ENCODE results near the gene GSAP.

GSAP gene

GRCh38 chr7:77461842-77462241 is 45.7 kb upstream of the GSAP start:
- H3K27me3 ChIP-seq (ENCODE audit: insufficient read depth, low read depth), result no peaks in the 10 kb centered on the region
- H3K9ac ChIP-seq, result no peak overlapping the region
- H3K4me2 ChIP-seq, result no peak overlapping the region
- no peaks in the 10 kb centered on the region for H3K36me3 ChIP-seq (ENCODE audit: insufficient read depth)
- no peak overlapping the region for H2AFZ ChIP-seq (ENCODE audit: low read depth)
- no peak overlapping the region for H3K4me3 ChIP-seq (IDR thresholded peaks at IDR 0.05; ENCODE audit: insufficient read depth, low read depth, low read length)
- no peaks in the 10 kb centered on the region for H3K79me2 ChIP-seq (ENCODE audit: insufficient read depth, low read depth)
- no peak overlapping the region for H3K27ac ChIP-seq
- TF ChIP-seq CTCF (conservative IDR thresholded peaks at IDR 0.05; ENCODE audit: low read depth, low read length), result no peak
- no peaks in the 10 kb centered on the region for H4K20me1 ChIP-seq (ENCODE audit: insufficient read depth)
- H3K4me1 ChIP-seq (ENCODE audit: low read depth, poor library complexity, severe bottlenecking), result no peaks in the 10 kb centered on the region

GRCh38 chr7:77461246-77461645 is 45.1 kb upstream of the GSAP start:
- H4K20me1 ChIP-seq (ENCODE audit: insufficient read depth), result no peaks in the 10 kb centered on the region
- no peaks in the 10 kb centered on the region for H3K36me3 ChIP-seq (ENCODE audit: insufficient read depth)
- H3K4me1 ChIP-seq (ENCODE audit: low read depth, poor library complexity, severe bottlenecking), result no peaks in the 10 kb centered on the region
- H3K4me2 ChIP-seq, result no peak overlapping the region
- no peaks in the 10 kb centered on the region for H3K79me2 ChIP-seq (ENCODE audit: insufficient read depth, low read depth)
- no peak overlapping the region for H3K9ac ChIP-seq
- no peak for TF ChIP-seq CTCF (conservative IDR thresholded peaks at IDR 0.05; ENCODE audit: low read depth, low read length)
- no peak overlapping the region for H2AFZ ChIP-seq (ENCODE audit: low read depth)
- no peak overlapping the region for H3K27ac ChIP-seq
- H3K27me3 ChIP-seq (ENCODE audit: insufficient read depth, low read depth), result no peaks in the 10 kb centered on the region
- no peak overlapping the region for H3K4me3 ChIP-seq (IDR thresholded peaks at IDR 0.05; ENCODE audit: insufficient read depth, low read depth, low read length)

- no peak overlapping the region for H3K9ac ChIP-seq
- H3K27ac ChIP-seq, result no peak overlapping the region
- no peak overlapping the region for H3K4me3 ChIP-seq (IDR thresholded peaks at IDR 0.05; ENCODE audit: insufficient read depth, low read depth, low read length)
- no peaks in the 10 kb centered on the region for H4K20me1 ChIP-seq (ENCODE audit: insufficient read depth)
- no peak for TF ChIP-seq CTCF (conservative IDR thresholded peaks at IDR 0.05; ENCODE audit: low read depth, low read length)
- no peaks in the 10 kb centered on the region for H3K4me1 ChIP-seq (ENCODE audit: low read depth, poor library complexity, severe bottlenecking)
- no peaks in the 10 kb centered on the region for H3K79me2 ChIP-seq (ENCODE audit: insufficient read depth, low read depth)
- H3K36me3 ChIP-seq (ENCODE audit: insufficient read depth), result no peaks in the 10 kb centered on the region
- no peak overlapping the region for H3K4me2 ChIP-seq
- H2AFZ ChIP-seq (ENCODE audit: low read depth), result no peak overlapping the region
- H3K27me3 ChIP-seq (ENCODE audit: insufficient read depth, low read depth), result no peaks in the 10 kb centered on the region
Measured at GRCh38 chr7:77460057-77460486, 43.9 kb upstream of the GSAP start.

GRCh38 chr7:77459311-77459726 is 43.2 kb upstream of the GSAP start:
- H3K27ac ChIP-seq, result no peak overlapping the region
- H3K4me1 ChIP-seq (ENCODE audit: low read depth, poor library complexity, severe bottlenecking), result no peaks in the 10 kb centered on the region
- H3K4me2 ChIP-seq, result no peak overlapping the region
- no peaks in the 10 kb centered on the region for H4K20me1 ChIP-seq (ENCODE audit: insufficient read depth)
- H2AFZ ChIP-seq (ENCODE audit: low read depth), result no peak overlapping the region
- H3K4me3 ChIP-seq (IDR thresholded peaks at IDR 0.05; ENCODE audit: insufficient read depth, low read depth, low read length), result no peak overlapping the region
- no peaks in the 10 kb centered on the region for H3K36me3 ChIP-seq (ENCODE audit: insufficient read depth)
- H3K79me2 ChIP-seq (ENCODE audit: insufficient read depth, low read depth), result no peaks in the 10 kb centered on the region
- TF ChIP-seq CTCF (conservative IDR thresholded peaks at IDR 0.05; ENCODE audit: low read depth, low read length), result no peak
- no peak overlapping the region for H3K9ac ChIP-seq
- no peaks in the 10 kb centered on the region for H3K27me3 ChIP-seq (ENCODE audit: insufficient read depth, low read depth)
